ENCODE results near the gene KPRP. TPM values are rescaled to one million over a fixed set of nuclear protein-coding genes. Genes with fewer than 3 reads are reported as not detected.

KPRP gene
- total and polyA plus RNA-seq, 2 experiments from 2014 or later = not detected

DNA sequence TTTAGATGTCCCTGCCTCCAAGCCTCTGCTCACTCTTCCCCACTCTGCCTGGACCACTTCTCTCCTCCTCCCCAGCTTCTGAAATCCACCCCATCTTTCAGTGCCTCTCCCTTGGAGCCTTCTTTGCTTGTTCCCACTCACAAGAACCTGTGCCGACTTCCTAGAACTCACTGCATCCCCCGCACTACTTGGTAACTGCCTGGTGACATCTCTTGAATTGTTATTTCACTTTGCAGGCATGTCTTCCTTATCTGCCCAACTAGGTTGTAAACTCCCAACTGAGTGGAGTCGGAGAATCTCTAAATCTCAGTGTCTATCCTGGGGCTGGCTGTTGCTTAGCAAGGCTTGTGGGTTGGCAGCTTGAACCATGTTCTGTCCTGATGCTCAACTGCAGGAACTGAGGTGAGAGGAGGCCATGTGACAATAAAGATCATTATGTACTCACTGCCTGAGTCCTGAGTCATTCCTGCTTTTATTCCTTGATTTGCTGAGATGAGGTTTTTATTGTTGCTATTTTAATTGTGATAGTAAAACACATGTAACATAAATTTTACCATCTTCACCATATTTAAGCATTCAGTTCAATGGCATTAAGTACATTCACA, 3.9 kb downstream of the KPRP start:
- no peaks in the 10 kb centered on the region; the same call in 2 of the 3 replicates for H3K9me3 Mint-ChIP-seq
- Histone ChIP-seq H3K4me1 (ENCODE audit: insufficient read depth) (no peaks in the 10 kb centered on the region), H3K79me2 (replicated peaks; ENCODE audit: insufficient read depth) (no peaks in the 10 kb centered on the region), H3K27ac (ENCODE audit: low read depth) (no peak overlapping the region), H3K4me3 (no peak overlapping the region), H3K27me3 (ENCODE audit: insufficient read depth) (no peaks in the 10 kb centered on the region), H2AFZ (no peak overlapping the region), H3K4me2 (no peak overlapping the region), H4K20me1 (replicated peaks; ENCODE audit: insufficient read depth) (no peaks in the 10 kb centered on the region), H3F3A (replicated peaks; ENCODE audit: low read depth) (no peaks in the 10 kb centered on the region), H3K36me3 (ENCODE audit: insufficient read depth) (no peaks in the 10 kb centered on the region), H3K9me2 (ENCODE audit: insufficient read depth) (peaks cover 12% of the 10 kb centered on the region; the same call in 1 of the 2 replicates)
- H3K27me3 Mint-ChIP-seq (ENCODE audit: insufficient read depth, low read depth, poor library complexity) = peaks cover 5% of the 10 kb centered on the region
- peaks cover 6% of the 10 kb centered on the region; the same call in 2 of the 3 replicates for H3K4me1 Mint-ChIP-seq
- no peak overlapping the region for H3K27ac Mint-ChIP-seq
- H3K4me3 Mint-ChIP-seq = no peak overlapping the region
- ATAC-seq = no peak
- TF ChIP-seq ZNF331 (CRISPR knock-in tag; IDR thresholded peaks at IDR 0.05; ENCODE audit: low read depth) = no peak
- TF ChIP-seq REST (IDR thresholded peaks at IDR 0.05; ENCODE audit: unreplicated experiment) = no peak
- no peak for TF ChIP-seq POLR2AphosphoS5 (IDR thresholded peaks at IDR 0.05; ENCODE audit: low read depth)
- TF ChIP-seq EZH2phosphoT487 (IDR thresholded peaks at IDR 0.05; ENCODE audit: unreplicated experiment) = no peak
- TF ChIP-seq JUNB (IDR thresholded peaks at IDR 0.05; ENCODE audit: unreplicated experiment) = no peak
- TF ChIP-seq EZH2 (IDR thresholded peaks at IDR 0.05; ENCODE audit: low read depth, unreplicated experiment) = no peak
- no peak for TF ChIP-seq STAT1 (IDR thresholded peaks at IDR 0.05; ENCODE audit: unreplicated experiment)
- TF ChIP-seq NANOG (IDR thresholded peaks at IDR 0.05; ENCODE audit: borderline replicate concordance) = no peak
- TF ChIP-seq CREB1 (CRISPR knock-in tag; IDR thresholded peaks at IDR 0.05; ENCODE audit: low read depth) = no peak
- no peak for DNase-seq (ENCODE audit: low spot score)
- no peaks in the 10 kb centered on the region for H3K36me3 Mint-ChIP-seq (ENCODE audit: low read depth)

DNA sequence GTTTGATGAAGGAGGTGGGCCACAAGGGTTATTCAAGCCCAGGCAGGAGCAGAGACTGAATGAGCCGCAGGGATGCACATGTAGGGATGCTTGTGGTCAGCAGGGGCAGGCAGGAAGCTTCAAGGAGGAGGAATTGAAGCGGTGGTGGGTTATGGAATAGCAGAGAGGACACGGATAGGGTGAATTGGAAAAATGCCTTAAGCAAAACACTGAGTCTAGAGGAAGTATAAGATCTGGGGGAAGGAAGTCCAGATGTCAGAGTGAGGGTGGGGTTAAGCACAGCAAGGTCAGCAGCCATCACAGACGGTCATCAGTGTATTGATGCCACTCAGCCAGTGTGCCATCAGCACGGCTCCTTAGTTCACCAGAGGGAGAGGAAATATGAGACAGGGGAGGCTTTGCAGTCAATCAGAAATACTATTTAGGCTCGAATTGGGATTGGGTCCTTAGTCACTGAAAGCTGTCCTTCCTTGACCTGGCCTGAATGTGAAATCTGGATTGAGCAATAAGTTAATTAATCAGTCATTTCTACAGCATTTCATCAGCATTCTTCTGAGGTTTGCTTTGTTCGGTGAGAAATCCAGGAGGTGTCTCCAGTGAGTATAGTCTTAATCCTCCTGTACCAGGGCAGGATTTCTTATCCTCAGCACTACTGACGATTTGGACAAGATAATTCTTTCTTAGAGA, 11.2 kb downstream of the KPRP start:
- no peaks in the 10 kb centered on the region; the same call in 2 of the 3 replicates for H3K36me3 Mint-ChIP-seq (ENCODE audit: low read depth)
- Histone ChIP-seq H3F3A (replicated peaks; ENCODE audit: low read depth) (no peaks in the 10 kb centered on the region), H3K4me2 (no peak overlapping the region), H3K27me3 (ENCODE audit: insufficient read depth) (no peaks in the 10 kb centered on the region), H3K27ac (ENCODE audit: low read depth) (no peak overlapping the region), H4K20me1 (replicated peaks; ENCODE audit: insufficient read depth) (no peaks in the 10 kb centered on the region), H3K4me1 (ENCODE audit: insufficient read depth) (no peaks in the 10 kb centered on the region), H3K36me3 (ENCODE audit: insufficient read depth) (no peaks in the 10 kb centered on the region), H2AFZ (no peak overlapping the region; the same call in 1 of the 2 replicates), H3K9me2 (ENCODE audit: insufficient read depth) (peaks cover 12% of the 10 kb centered on the region; the same call in 1 of the 2 replicates), H3K4me3 (no peak overlapping the region), H3K79me2 (replicated peaks; ENCODE audit: insufficient read depth) (no peaks in the 10 kb centered on the region)
- no peak overlapping the region for H3K27ac Mint-ChIP-seq
- peaks cover 3% of the 10 kb centered on the region; the same call in 2 of the 3 replicates for H3K4me1 Mint-ChIP-seq
- H3K27me3 Mint-ChIP-seq (ENCODE audit: insufficient read depth, low read depth, poor library complexity) = peaks cover 3% of the 10 kb centered on the region
- H3K9me3 Mint-ChIP-seq = no peaks in the 10 kb centered on the region; the same call in none of the 3 replicates
- ATAC-seq (peak; percentile 86), DNase-seq (ENCODE audit: low spot score) (peak; percentile 57)
- H3K4me3 Mint-ChIP-seq = no peak overlapping the region
- TF ChIP-seq NANOG (IDR thresholded peaks at IDR 0.05; ENCODE audit: borderline replicate concordance) (no peak), ZNF462 (CRISPR knock-in tag; IDR thresholded peaks at IDR 0.05) (no peak), JUNB (IDR thresholded peaks at IDR 0.05; ENCODE audit: unreplicated experiment) (no peak), EZH2 (IDR thresholded peaks at IDR 0.05; ENCODE audit: low read depth, unreplicated experiment) (no peak), POLR2AphosphoS5 (IDR thresholded peaks at IDR 0.05; ENCODE audit: low read depth) (no peak), STAT1 (IDR thresholded peaks at IDR 0.05; ENCODE audit: unreplicated experiment) (no peak)

All from GM23338 (cell line).